LNCaP clone FGC (cell line): ENCODE measurements around the gene SLC26A5.

ENCODE experiments used
- DNase-seq: peaks from one replicate; pipeline ENCODE4 v3.0.0-alpha.2; 2011; ENCODE audit warnings: low read depth
- H3K4me3 ChIP-seq: 2 replicates; pipeline ENCODE4 v1.5.1; 2011; ENCODE audit warnings: mild to moderate bottlenecking, low read depth, low read length, control low read depth
- CTCF ChIP-seq: IDR thresholded peaks from 2 replicates; pipeline ENCODE4 v1.5.1; 2012; ENCODE audit warnings: mild to moderate bottlenecking; ENCODE audit not compliant: control insufficient read depth, insufficient read depth; ENCODE audit errors: extremely low read depth

Gene SLC26A5

DNA sequence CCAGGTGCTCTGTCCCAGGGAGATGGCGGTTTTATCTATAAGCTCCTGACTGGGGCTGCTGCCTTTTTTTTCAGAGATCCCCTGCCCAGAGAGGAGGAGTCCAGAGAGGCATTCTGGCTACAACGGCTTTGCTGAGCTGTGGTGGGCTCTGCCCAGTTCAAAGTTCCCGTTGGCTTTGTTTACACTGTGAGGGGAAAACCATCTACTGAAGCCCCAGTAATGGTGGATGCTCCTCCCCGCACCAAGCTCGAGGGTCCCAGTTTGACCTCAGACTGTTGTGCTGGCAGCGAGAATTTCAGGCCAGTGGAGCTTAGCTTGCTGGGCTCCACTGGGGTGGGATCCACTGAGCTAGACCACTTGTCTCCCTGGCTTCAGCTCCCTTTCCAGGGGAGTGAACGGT, 16.4 kb upstream of the SLC26A5 start:
- no peak for DNase-seq
- H3K4me3 ChIP-seq = no peak overlapping the region
- no peak for TF ChIP-seq CTCF

- H3K4me3 ChIP-seq = peak overlapping the region; percentile 34
- TF ChIP-seq CTCF = peak; percentile 79
- peak; percentile 86 for DNase-seq
These were observed 1.3 kb upstream of the SLC26A5 start for GRCh38 chr7:103447073-103447960.

DNA sequence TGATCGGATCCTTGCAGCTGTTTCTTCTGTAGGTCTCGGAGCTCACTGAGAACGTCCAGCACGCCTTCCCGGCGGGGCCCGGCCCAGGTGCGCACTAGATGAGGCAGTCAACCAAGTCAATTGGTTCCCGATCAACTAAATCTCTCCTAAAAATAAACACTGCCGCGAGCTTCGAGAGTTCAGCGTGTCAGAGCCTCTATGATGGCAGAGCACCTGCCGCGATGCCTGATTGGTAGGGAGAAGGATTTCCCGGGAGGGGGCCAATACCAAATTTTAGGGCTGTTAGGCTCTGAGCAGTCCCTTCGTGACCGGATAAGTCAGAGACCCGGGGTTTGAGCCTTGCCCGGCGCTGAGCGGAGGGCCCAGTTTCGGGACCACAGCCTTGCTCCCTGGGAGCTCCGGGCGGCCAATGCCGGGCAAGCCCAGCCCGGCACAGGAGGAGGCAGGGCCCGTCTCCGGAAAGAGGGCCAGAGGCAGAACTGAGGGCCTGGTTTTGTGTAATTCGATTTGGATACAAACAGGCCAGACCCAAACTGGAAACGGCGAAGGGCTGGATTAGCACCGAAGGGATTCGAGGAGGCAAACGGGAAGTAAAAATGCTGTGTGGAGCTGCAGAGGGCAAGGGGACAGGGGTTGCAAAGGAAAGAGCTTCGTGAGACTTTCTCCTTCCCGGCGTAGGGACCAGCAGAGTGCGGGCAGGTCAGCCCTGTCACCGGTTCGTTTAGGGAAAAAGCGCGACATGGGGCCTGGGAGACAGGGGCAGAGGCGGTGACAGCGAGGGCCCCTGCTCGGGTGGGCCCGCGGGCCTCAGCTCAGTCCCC, 569 bp downstream of the SLC26A5 start:
- DNase-seq = no peak
- no peak for TF ChIP-seq CTCF
- no peak overlapping the region for H3K4me3 ChIP-seq

DNA sequence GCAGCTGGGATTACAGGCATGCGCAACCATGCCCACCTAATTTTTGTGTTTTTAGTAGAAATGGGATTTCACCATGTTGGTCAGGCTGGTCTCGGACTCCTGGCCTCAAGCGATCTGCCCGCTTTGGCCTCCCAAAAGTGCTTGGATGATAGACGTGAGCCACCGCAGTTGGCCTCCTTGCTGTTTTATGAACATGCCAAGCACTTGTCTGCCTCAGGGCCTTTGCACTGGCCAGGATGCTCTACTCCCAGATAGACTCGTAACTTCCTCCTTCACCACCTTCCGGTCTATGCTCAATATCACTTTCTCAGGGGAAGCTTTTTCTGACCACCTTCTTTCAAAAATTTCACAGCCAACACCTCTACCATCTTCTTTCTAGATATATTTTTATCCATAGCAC, 6.3 kb downstream of the SLC26A5 start:
- no peak for DNase-seq
- H3K4me3 ChIP-seq = no peak overlapping the region
- no peak for TF ChIP-seq CTCF

DNA sequence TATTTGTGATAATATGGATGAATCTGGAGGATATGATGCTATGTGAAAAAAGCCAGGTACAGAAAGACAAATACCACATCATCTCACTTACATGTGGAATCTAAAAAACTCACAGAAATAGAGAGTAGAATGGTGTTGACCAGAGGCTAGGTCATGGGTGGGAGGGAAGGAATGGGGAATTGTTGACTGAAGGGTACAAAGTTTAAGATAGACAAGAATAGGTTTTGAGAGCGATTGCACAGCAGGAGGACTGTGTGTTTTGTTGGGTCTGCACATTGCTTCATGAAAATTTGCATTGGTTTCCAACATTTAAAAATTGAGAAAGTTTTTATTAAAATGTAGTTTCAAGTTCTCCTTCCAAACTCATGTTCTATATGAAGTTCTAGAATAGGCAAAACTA, 8.4 kb downstream of the SLC26A5 start:
- no peak for DNase-seq
- H3K4me3 ChIP-seq = no peak overlapping the region
- no peak for TF ChIP-seq CTCF

DNA sequence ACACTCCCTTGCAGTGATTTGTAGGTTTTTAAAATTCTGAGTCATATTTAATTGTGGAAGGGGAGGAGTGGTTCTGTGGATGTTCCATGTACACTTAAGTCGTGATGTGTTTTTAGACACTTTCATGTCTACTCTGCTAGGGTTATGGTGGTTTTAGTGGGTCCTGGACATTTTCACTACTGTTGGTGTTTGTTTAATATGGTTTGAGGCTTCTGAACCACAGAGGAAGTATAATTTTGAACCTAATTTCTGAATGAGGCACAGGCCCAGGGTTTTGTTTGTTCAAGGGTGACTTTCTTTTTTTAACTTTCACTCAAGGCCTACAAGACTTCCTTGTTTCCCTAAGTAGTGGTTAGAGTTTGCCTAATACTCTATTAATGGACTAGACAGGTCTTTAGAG, 13.3 kb downstream of the SLC26A5 start:
- DNase-seq = peak; percentile 19
- no peak overlapping the region for H3K4me3 ChIP-seq

More for the DNA sequence above, 13.3 kb downstream of the SLC26A5 start:
- TF ChIP-seq CTCF = no peak
